SK-N-SH treated with all-trans-retinoic acid at 6 μM for 48 hours (cell line): Measurements from ENCODE around the gene HMX1.

Experiments
- ATAC-seq: fragments of 200-7000 bp; cut with Tn5 transposase; 3 replicates; pipeline ENCODE4 v1.9.1; 2020; ENCODE audit warnings: mild to moderate bottlenecking, moderate library complexity
- ARNTL ChIP-seq: fragments of 450-650 bp; formaldehyde crosslinking; IDR thresholded peaks from 2 replicates; pipeline ENCODE4 v1.5.0; 2020; ENCODE audit warnings: low read depth, mild to moderate bottlenecking, moderate library complexity, borderline replicate concordance
- BACH2 ChIP-seq: fragments of 250-450 bp; sonication (Bioruptor Pico); IDR thresholded peaks from 2 replicates; pipeline ENCODE4 v1.9.0; 2021; ENCODE audit warnings: mild to moderate bottlenecking, borderline replicate concordance
- CSDC2 ChIP-seq: fragments of 250-450 bp; sonication (Bioruptor Pico); IDR thresholded peaks from 2 replicates; pipeline ENCODE4 v1.5.0; 2020; ENCODE audit warnings: mild to moderate bottlenecking, moderate library complexity
- ESRRG ChIP-seq: fragments of 250-450 bp; sonication (Bioruptor Pico); IDR thresholded peaks from 2 replicates; pipeline ENCODE4 v1.6.1; 2021; ENCODE audit warnings: mild to moderate bottlenecking
- GLIS3 ChIP-seq: fragments of 250-450 bp; sonication (Bioruptor Pico); IDR thresholded peaks from 2 replicates; pipeline ENCODE4 v1.5.0; 2020; ENCODE audit warnings: mild to moderate bottlenecking, moderate library complexity
- ISL1 ChIP-seq: fragments of 250-450 bp; sonication (Bioruptor Pico); IDR thresholded peaks from 2 replicates; pipeline ENCODE4 v2.1.2; 2022; ENCODE audit warnings: mild to moderate bottlenecking, moderate library complexity
- OSR1 ChIP-seq: fragments of 250-450 bp; sonication (Bioruptor Pico); IDR thresholded peaks from 2 replicates; pipeline ENCODE4 v1.8.0; 2022; ENCODE audit warnings: moderate library complexity, mild to moderate bottlenecking, inconsistent platforms
- PPARA ChIP-seq: fragments of 250-450 bp; sonication (Bioruptor Pico); IDR thresholded peaks from 2 replicates; pipeline ENCODE4 v1.5.0; 2020; ENCODE audit warnings: mild to moderate bottlenecking, borderline replicate concordance
- RARB ChIP-seq: fragments of 250-450 bp; sonication (Bioruptor Pico); IDR thresholded peaks from 2 replicates; pipeline ENCODE4 v1.8.0; 2021; ENCODE audit warnings: mild to moderate bottlenecking, moderate library complexity
- SNAI2 ChIP-seq: fragments of 250-450 bp; sonication (Bioruptor Pico); IDR thresholded peaks from 2 replicates; pipeline ENCODE4 v1.5.0; 2020; ENCODE audit warnings: mild to moderate bottlenecking, moderate library complexity
- TCF4 ChIP-seq: fragments of 250-450 bp; sonication (Bioruptor Pico); IDR thresholded peaks from 2 replicates; pipeline ENCODE4 v1.8.0; 2021; ENCODE audit warnings: mild to moderate bottlenecking, moderate library complexity, borderline replicate concordance
- TOX ChIP-seq: fragments of 250-450 bp; sonication (Bioruptor Pico); IDR thresholded peaks from 2 replicates; pipeline ENCODE4 v1.8.0; 2021; ENCODE audit warnings: mild to moderate bottlenecking, moderate library complexity, borderline replicate concordance
- ZC3H10 ChIP-seq: fragments of 250-450 bp; sonication (Bioruptor Pico); IDR thresholded peaks from 2 replicates; pipeline ENCODE4 v1.5.1; 2021; ENCODE audit warnings: mild to moderate bottlenecking, moderate library complexity
- ZFP3 ChIP-seq: fragments of 250-450 bp; sonication (Bioruptor Pico); IDR thresholded peaks from 2 replicates; pipeline ENCODE4 v1.5.0; 2020; ENCODE audit warnings: mild to moderate bottlenecking, moderate library complexity
- ZFP30 ChIP-seq: fragments of 450-650 bp; formaldehyde crosslinking; IDR thresholded peaks from 2 replicates; pipeline ENCODE4 v1.5.0; 2022; ENCODE audit warnings: mild to moderate bottlenecking, moderate library complexity
- ZNF565 ChIP-seq: fragments of 450-650 bp; formaldehyde crosslinking; conservative IDR thresholded peaks from 2 replicates; pipeline ENCODE4 v1.5.0; 2020; ENCODE audit warnings: low read depth, mild to moderate bottlenecking, moderate library complexity
- ZNF70 ChIP-seq: fragments of 450-650 bp; formaldehyde crosslinking; IDR thresholded peaks from 2 replicates; pipeline ENCODE4 v1.5.0; 2020; ENCODE audit warnings: mild to moderate bottlenecking, moderate library complexity
- ZNF8 ChIP-seq: fragments of 450-650 bp; formaldehyde crosslinking; IDR thresholded peaks from 2 replicates; pipeline ENCODE4 v1.5.0; 2020; ENCODE audit warnings: mild to moderate bottlenecking, moderate library complexity
- TF ChIP-seq, protein P1 (sequence below): fragments of 250-450 bp; sonication (Bioruptor Pico); IDR thresholded peaks from 2 replicates; pipeline ENCODE4 v1.5.1; 2021; ENCODE audit warnings: mild to moderate bottlenecking, moderate library complexity
- TF ChIP-seq, protein P2 (sequence below): fragments of 250-450 bp; sonication (Bioruptor Pico); IDR thresholded peaks from 2 replicates; pipeline ENCODE4 v1.8.0; 2021; ENCODE audit warnings: low read depth, mild to moderate bottlenecking, moderate library complexity, borderline replicate concordance
- TF ChIP-seq, protein P3 (sequence below): fragments of 250-450 bp; sonication (Bioruptor Pico); IDR thresholded peaks from 2 replicates; pipeline ENCODE4 v1.5.1; 2020; ENCODE audit warnings: low read depth, mild to moderate bottlenecking, moderate library complexity
- TF ChIP-seq, protein P4 (sequence below): fragments of 250-450 bp; sonication (Bioruptor Pico); IDR thresholded peaks from 2 replicates; pipeline ENCODE4 v1.8.0; 2020; ENCODE audit warnings: mild to moderate bottlenecking, moderate library complexity, borderline replicate concordance

The HMX1 gene

DNA sequence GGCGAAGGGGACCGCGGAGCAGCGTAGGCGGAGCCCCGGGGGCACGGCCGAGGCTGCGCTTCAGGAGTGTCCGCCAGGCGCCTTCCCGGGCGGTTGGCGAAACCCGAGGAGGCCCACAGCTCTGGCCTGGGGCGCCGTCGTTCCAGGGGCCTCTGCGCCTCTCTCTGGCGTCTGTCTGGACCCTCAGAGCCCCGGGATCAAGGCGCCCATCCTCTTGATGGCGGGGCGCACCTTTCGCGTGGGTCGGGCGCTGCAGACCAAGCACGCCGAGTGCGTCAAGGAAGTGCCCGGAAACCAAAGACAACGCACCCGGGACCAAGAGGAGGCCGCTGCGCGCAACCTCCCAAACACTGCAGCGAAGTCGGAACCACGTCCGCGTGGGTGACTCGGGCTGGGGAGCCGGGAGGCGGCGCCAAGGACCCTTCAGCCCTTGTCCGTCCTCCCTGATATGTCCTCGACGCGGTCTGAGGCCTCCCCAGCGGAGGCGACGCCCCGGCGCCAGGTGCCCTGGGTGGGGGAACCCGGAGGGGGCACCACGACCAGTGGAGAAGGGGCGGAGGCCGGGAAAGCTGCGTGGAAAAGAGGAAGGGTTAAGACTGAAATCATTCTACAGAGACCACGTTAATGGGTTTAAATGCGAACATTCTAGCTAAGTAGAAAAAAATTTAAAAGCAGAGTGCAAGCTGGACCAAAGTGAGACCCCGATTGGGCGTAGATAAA is 9.9 kb downstream of the HMX1 start:
- TF ChIP-seq, protein P1, sequence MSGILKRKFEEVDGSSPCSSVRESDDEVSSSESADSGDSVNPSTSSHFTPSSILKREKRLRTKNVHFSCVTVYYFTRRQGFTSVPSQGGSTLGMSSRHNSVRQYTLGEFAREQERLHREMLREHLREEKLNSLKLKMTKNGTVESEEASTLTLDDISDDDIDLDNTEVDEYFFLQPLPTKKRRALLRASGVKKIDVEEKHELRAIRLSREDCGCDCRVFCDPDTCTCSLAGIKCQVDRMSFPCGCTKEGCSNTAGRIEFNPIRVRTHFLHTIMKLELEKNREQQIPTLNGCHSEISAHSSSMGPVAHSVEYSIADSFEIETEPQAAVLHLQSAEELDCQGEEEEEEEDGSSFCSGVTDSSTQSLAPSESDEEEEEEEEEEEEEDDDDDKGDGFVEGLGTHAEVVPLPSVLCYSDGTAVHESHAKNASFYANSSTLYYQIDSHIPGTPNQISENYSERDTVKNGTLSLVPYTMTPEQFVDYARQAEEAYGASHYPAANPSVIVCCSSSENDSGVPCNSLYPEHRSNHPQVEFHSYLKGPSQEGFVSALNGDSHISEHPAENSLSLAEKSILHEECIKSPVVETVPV (CRISPR knock-in tag): no peak
- TF ChIP-seq CSDC2 (CRISPR knock-in tag) (no peak), ESRRG (CRISPR knock-in tag) (no peak), ZFP3 (no peak), ZNF8 (CRISPR knock-in tag) (no peak), OSR1 (no peak), SNAI2 (CRISPR knock-in tag) (no peak), ZNF565 (no peak), GLIS3 (CRISPR knock-in tag) (no peak), ZFP30 (CRISPR knock-in tag) (no peak), PPARA (CRISPR knock-in tag) (no peak), TOX (CRISPR knock-in tag) (no peak), ZC3H10 (CRISPR knock-in tag) (no peak), ISL1 (no peak), TCF4 (CRISPR knock-in tag) (no peak), RARB (CRISPR knock-in tag) (no peak)
- TF ChIP-seq, protein P2, sequence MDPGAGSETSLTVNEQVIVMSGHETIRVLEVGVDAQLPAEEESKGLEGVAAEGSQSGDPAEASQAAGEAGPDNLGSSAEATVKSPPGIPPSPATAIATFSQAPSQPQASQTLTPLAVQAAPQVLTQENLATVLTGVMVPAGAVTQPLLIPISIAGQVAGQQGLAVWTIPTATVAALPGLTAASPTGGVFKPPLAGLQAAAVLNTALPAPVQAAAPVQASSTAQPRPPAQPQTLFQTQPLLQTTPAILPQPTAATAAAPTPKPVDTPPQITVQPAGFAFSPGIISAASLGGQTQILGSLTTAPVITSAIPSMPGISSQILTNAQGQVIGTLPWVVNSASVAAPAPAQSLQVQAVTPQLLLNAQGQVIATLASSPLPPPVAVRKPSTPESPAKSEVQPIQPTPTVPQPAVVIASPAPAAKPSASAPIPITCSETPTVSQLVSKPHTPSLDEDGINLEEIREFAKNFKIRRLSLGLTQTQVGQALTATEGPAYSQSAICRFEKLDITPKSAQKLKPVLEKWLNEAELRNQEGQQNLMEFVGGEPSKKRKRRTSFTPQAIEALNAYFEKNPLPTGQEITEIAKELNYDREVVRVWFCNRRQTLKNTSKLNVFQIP (CRISPR knock-in tag): no peak
- TF ChIP-seq, protein P3, sequence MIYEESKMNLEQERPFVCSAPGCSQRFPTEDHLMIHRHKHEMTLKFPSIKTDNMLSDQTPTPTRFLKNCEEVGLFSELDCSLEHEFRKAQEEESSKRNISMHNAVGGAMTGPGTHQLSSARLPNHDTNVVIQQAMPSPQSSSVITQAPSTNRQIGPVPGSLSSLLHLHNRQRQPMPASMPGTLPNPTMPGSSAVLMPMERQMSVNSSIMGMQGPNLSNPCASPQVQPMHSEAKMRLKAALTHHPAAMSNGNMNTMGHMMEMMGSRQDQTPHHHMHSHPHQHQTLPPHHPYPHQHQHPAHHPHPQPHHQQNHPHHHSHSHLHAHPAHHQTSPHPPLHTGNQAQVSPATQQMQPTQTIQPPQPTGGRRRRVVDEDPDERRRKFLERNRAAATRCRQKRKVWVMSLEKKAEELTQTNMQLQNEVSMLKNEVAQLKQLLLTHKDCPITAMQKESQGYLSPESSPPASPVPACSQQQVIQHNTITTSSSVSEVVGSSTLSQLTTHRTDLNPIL: no peak
- TF ChIP-seq, protein P4, sequence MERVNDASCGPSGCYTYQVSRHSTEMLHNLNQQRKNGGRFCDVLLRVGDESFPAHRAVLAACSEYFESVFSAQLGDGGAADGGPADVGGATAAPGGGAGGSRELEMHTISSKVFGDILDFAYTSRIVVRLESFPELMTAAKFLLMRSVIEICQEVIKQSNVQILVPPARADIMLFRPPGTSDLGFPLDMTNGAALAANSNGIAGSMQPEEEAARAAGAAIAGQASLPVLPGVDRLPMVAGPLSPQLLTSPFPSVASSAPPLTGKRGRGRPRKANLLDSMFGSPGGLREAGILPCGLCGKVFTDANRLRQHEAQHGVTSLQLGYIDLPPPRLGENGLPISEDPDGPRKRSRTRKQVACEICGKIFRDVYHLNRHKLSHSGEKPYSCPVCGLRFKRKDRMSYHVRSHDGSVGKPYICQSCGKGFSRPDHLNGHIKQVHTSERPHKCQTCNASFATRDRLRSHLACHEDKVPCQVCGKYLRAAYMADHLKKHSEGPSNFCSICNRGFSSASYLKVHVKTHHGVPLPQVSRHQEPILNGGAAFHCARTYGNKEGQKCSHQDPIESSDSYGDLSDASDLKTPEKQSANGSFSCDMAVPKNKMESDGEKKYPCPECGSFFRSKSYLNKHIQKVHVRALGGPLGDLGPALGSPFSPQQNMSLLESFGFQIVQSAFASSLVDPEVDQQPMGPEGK (CRISPR knock-in tag): no peak

DNA sequence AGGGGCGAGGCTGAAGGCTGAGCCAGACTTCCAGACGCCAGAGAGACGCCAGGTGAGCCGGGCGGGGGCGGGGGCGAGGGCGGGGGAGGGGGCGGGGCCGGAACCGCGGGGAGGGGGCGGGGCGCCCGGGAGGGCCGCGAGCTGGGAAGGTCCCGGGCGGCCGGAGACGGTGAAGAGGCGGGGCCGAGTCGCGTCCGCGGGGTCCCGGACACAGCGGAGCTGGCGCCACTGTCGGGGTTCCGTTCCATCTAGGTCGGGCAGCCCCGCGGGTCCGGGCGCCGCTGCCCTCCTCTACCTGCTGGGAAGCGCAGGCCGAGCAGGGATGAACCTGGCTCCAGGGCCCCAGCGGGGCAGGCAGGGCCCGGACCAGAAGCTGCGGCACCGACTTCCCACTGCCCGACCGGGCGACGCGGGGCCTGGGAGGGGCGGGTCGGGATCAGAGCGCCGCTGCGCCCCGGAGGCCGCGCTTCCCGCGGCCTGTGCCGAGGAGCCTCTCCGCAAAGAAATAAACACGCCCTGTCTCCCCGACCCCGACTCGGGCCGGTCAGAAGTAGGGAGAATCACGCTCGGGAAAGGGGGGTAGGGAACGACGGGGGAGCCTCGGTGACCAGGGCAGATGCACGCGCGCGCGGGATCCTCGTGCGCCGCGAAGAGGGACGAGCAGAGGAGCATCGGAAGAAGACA is 10.6 kb downstream of the HMX1 start:
- no peak for ATAC-seq
- TF ChIP-seq CSDC2 (CRISPR knock-in tag) (no peak), OSR1 (no peak), ISL1 (no peak), ZFP3 (no peak), ZNF565 (no peak), BACH2 (CRISPR knock-in tag) (no peak), ZNF8 (CRISPR knock-in tag) (no peak), GLIS3 (CRISPR knock-in tag) (no peak), ARNTL (CRISPR knock-in tag) (no peak), ZNF70 (CRISPR knock-in tag) (no peak), RARB (CRISPR knock-in tag) (no peak), ESRRG (CRISPR knock-in tag) (no peak)
- TF ChIP-seq, protein P4 (CRISPR knock-in tag): no peak
- TF ChIP-seq, protein P2 (CRISPR knock-in tag): no peak
- TF ChIP-seq, protein P3: no peak
- TF ChIP-seq, protein P1 (CRISPR knock-in tag): no peak

More for the DNA sequence above, 9.9 kb downstream of the HMX1 start:
- ATAC-seq: no peak
